ENCODE measurements around the gene C1QTNF9. TPM values are rescaled to one million over a fixed set of nuclear protein-coding genes. Genes with fewer than 3 reads are reported as not detected.

C1QTNF9 gene
- total RNA-seq, 2 donors from 2014 or later = 0.45 TPM; not detected in 1

GRCh38 chr13:24279327-24280110 is 29.9 kb upstream of the C1QTNF9 start:
- intact Hi-C loops (cut with DNase I, micrococcal nuclease) = no loop called here
- DNase-seq (no peak), ATAC-seq (no peak)

GRCh38 chr13:24280720-24281119 is 28.7 kb upstream of the C1QTNF9 start:
- DNase-seq (no peak), ATAC-seq (peak; percentile 4)
- intact Hi-C loops (cut with DNase I, micrococcal nuclease) = no loop called here

DNA sequence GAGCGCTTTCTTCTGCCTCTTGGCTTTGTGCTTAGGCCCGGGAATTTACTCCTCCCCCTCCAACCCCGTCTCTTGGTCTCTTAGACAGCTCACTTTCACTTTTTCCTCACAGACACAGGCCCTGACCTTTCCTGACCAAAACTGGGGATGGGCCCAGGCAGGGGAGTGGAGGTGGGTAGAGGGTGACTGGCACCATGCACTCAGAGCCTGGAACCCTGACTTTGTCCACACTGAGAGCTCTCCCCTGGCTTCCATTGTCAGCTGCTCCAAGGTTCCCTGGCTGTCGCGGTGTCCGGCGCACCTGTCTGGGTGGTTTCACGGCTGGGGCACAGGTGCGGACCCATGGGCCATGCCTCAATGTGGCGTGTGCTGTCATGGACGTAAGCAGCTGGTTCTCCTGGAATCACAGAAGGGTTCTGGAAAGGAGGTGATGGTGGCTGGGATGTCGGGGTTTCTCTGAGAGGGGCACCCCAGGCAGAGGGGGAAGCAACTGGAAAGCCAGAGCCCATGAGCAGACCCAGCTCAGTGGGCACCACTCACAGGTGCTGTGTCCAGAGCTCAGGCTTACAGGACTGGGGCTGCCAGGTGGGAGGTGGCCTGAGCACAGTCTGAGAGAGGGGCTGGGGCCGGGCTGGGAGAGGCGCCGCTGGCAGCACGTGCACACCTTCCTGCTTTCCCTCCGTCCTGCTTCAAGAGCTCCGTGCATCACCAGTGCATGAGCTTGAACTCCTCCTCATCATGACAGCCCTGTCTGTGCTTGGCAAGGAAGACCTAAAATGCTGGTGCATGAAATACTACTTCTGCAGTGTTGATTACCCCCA is 28.0 kb upstream of the C1QTNF9 start:
- DNase-seq (no peak), ATAC-seq (no peak)
- intact Hi-C loops (cut with DNase I, micrococcal nuclease) = no loop called here

DNA sequence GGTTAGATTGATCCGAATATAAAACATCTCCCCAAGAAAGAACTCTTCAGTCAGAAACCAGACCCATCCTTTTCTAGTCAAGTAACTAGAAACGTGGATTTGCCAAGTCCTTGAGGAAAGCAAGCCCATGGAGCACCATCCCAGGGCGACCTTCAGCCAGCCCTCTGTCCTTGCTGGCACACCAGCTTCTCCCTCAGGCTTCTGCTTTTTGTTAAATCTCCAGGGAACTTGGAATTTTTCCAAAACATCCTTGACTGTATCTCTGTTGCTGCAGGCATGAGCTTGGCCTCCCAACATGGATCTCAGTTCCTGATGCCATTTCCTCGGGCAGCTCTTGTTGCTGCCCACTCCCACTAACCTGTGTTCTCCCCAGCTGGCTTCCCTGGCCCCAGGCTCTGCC is 27.1 kb upstream of the C1QTNF9 start:
- ATAC-seq = no peak
- intact Hi-C loops (cut with DNase I, micrococcal nuclease) = no loop called here
- DNase-seq = no peak

- DNase-seq (no peak), ATAC-seq (no peak)
- intact Hi-C loops (cut with DNase I, micrococcal nuclease) = no loop called here
Observed at GRCh38 chr13:24284889-24285565, 24.4 kb upstream of the C1QTNF9 start.

DNA sequence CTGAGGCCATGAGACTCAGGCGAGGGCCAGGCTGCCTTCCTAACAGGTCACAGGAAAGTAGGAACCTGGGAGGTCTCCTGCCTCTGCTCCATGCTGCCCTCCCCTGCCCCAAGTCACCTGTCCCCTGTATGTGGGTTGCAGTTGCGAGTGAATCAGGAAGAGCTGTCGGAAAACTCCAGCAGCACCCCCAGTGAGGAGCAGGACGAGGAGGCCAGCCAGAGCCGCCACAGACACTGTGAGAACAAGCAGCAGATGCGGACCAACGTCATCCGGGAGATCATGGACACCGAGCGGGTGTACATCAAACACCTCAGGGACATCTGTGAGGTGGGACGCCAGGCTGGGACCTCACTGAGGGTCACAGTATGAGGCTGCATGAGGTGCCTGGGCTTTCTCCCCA is 22.8 kb upstream of the C1QTNF9 start:
- intact Hi-C loops (cut with DNase I, micrococcal nuclease) = no loop called here
- DNase-seq (no peak), ATAC-seq (no peak)

- DNase-seq = no peak
- no peak for ATAC-seq
- intact Hi-C loops (cut with DNase I, micrococcal nuclease) = no loop called here
Observed at GRCh38 chr13:24287748-24288287, 21.6 kb upstream of the C1QTNF9 start.

GRCh38 chr13:24288870-24289269 is 20.5 kb upstream of the C1QTNF9 start:
- no peak for ATAC-seq
- no peak for DNase-seq
- intact Hi-C loops (cut with DNase I, micrococcal nuclease) = no loop called here

DNA sequence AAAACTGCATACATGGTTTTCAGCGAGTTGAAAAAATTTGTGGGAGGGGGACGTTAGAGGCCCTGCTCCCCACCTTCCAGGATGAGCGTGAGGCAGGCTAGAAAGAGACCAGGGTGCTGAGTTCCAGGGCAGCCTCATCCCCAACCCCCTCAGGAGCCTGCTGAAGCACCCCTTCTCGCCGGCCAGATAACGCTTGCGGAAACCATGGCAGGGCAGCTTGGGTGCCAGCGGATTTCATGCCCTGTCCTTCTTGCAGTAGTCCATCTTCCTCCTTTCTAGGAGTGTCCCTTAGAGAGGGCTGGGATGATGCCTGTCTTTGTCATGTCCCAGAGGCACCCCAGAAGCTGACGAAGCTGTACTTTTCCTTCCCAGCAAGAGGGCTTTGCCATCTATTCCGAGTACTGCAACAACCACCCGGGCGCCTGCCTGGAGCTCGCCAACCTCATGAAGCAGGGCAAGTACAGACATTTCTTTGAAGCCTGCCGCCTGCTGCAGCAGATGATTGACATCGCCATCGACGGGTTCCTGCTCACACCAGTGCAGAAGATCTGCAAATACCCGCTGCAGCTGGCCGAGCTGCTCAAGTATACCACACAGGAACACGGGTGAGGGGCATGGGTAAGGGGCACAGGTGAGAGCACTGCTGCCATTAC is 19.0 kb upstream of the C1QTNF9 start:
- ATAC-seq = no peak
- intact Hi-C loops (cut with DNase I, micrococcal nuclease) = no loop called here

GRCh38 chr13:24292481-24292880 is 16.9 kb upstream of the C1QTNF9 start:
- DNase-seq (no peak), ATAC-seq (no peak)
- intact Hi-C loops (cut with DNase I, micrococcal nuclease) = no loop called here

More for the DNA sequence above, 19.0 kb upstream of the C1QTNF9 start:
- DNase-seq = no peak

GRCh38 chr13:24293746-24294145 is 15.6 kb upstream of the C1QTNF9 start:
- intact Hi-C loops (cut with DNase I, micrococcal nuclease) = no loop called here
- ATAC-seq (no peak), DNase-seq (no peak)

DNA sequence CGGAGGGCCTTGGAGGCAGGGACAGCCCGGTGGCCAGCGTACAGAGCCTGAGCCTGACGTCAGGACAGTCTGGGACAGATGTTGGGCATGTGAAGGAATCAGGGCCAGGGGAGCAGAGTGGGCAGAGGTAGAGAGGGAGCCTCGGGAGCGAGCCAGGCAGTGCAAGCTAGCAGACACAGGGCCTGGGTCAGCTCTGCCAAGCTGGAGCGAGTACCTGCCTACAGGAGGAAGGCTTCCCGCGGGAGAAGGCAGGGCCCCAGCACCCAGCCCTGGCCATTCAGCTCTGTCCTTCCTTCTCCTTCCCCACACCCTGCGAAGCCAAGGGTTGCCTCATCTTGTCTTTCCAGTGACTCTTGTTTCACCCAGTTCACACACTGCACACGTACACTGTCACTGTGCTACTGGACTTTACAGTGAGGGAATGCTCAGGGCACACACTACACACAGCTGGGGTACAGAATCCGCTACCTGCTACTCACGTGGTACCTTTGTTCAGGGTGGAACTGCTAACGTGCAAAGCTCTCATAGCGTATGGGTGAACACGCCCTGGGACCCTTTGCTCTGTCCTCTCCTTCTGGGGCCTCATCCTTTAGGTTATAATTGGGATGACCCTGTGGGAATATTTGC is 9.8 kb upstream of the C1QTNF9 start:
- ATAC-seq = no peak
- intact Hi-C loops (cut with DNase I, micrococcal nuclease) = no loop called here
- no peak for DNase-seq

DNA sequence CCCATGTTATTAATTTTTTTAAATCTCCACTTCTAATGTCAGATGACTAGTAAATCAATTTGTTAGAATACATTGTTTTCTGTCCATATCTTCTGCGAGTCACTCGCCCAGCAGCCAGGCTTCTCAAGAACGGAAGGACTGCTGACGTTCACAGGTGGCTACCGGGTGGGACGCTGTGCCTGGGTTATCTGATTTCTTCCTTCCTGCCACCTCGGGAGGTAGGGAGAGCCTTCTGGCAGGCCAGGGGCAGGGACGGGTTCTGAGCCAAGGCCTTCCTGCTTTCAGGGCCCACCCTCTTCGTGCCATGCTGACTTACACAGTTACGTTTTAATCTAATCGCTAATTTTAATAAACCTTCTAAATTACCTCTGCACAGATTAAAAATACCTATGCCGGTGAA is 7.9 kb upstream of the C1QTNF9 start:
- no peak for DNase-seq
- intact Hi-C loops (cut with DNase I, micrococcal nuclease) = no loop called here
- ATAC-seq = no peak

DNA sequence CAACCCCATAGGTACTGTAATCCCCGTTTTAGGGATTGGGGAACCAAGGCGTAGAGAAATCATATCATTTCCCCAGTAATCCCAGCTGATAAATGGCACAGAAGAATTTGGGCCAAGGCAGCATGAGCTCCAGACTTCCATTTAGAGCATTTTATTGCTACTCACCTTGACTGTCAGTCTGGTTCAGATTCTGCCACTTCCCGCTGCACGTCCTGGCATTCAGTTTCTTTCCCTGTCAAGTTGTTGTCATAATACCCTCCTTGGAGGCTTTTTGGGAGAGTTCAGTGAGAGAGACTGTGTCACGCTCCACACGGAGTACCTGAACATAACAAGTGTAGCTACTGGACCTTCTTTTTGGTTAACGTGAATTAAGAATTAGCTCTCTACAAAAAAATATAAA is 7.5 kb upstream of the C1QTNF9 start:
- intact Hi-C loops (cut with DNase I, micrococcal nuclease) = no loop called here
- no peak for ATAC-seq
- no peak for DNase-seq

- DNase-seq = no peak
Observed at GRCh38 chr13:24304620-24305019, 4.8 kb upstream of the C1QTNF9 start.

GRCh38 chr13:24306632-24307031 is 2.7 kb upstream of the C1QTNF9 start:
- ATAC-seq (no peak), DNase-seq (no peak)
- intact Hi-C loops (cut with DNase I, micrococcal nuclease) = no loop called here

More at GRCh38 chr13:24304620-24305019, 4.8 kb upstream of the C1QTNF9 start:
- intact Hi-C loops (cut with DNase I, micrococcal nuclease) = no loop called here
- ATAC-seq = no peak

GRCh38 chr13:24307211-24308067 is 1.9 kb upstream of the C1QTNF9 start:
- intact Hi-C loops (cut with DNase I, micrococcal nuclease) = no loop called here
- ATAC-seq = peak; percentile 87
- peak; percentile 43 to 62 for DNase-seq

DNA sequence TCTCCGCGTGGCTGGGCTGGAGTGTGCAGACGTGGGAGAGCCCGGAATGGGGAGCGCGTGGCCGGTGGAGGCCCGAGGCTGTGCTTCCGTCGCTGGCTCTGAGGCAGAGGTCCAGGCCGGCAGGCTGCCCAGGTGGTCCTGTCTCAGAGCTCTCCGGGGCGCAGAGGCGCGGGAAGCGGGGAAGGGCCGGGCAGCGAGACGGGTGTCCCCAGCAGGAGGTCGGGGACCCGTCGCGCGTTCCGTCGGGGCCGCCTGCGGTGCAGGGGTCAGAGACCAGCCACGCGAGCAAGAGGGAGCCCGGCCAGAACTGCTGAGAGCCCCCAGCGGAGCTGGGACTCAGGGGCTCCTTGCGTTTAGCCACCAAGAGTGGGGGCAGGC is 1.3 kb upstream of the C1QTNF9 start:
- ATAC-seq = peak; percentile 14
- no peak for DNase-seq
- intact Hi-C loops (cut with DNase I, micrococcal nuclease) = no loop called here
